H54 (cell line): ENCODE data around the gene VPS13D.
"Not testable (repeated sequence)": the region's sequence is repeated elsewhere in the genome, so short reads cannot be mapped to it uniquely, and the experiment has no call there.

ENCODE experiments used
- DNase-seq: peaks from one replicate; pipeline ENCODE4 v3.0.0; 2011; ENCODE audit warnings: low spot score, mixed read lengths; ENCODE audit not compliant: insufficient read length
- FAIRE-seq: peaks from 3 replicates; lab custom pipeline; 2011; peaks lifted over from hg19 to GRCh38; lab: Jason Lieb, UNC
- POLR2A ChIP-seq: IDR thresholded peaks from 2 replicates; pipeline ENCODE4 v1.6.1; 2011; ENCODE audit warnings: low read depth, mild to moderate bottlenecking, low read length

VPS13D gene

GRCh38 chr1:12460911-12461621 lies 231.2 kb downstream of the VPS13D start:
- FAIRE-seq, result no peak
- no peak for TF ChIP-seq POLR2A
- no peak for DNase-seq

DNA sequence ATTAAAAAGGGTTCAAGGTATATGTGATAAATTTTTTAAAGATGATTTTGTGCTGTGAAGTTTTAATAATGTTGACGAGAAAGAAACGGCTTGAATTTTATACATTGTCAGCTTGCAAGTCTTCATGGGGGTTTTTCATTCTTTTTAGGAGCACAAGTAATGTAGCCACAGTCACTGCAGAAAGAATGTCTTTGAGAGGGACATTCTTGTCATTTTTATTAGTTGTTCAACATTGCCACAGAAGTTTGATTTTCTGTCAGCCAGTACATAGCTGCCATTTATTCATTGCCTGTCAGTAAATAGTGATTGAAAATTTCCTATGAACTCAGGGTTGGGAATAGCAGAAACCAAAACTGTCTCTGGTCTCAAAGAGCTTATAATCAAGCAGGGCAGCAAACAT lies 231.9 kb downstream of the VPS13D start:
- no peak for TF ChIP-seq POLR2A
- FAIRE-seq (no peak), DNase-seq (no peak)

GRCh38 chr1:12462586-12462985 lies 232.8 kb downstream of the VPS13D start:
- DNase-seq (no peak), FAIRE-seq (no peak)
- no peak for TF ChIP-seq POLR2A

DNA sequence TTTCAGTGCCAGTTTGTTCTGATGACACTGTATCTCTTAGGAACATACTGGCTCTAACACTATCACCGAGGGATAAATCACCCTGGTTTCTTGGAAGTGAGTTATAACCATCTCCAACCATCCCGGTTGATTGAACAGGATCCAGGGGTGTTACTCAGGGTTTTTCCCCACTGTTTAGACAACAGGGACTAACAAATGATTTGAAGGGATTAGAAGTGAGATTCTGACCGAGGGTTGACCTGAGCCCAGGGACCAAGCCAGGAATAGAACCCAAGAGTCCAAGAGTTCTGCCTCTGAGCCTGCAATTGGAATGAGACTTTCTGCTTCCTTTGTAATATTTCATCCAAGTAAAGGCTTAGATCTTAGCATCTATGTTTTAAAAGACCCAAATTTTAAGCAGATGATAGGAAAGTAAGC lies 234.2 kb downstream of the VPS13D start:
- no peak for TF ChIP-seq POLR2A
- DNase-seq, result no peak
- no peak for FAIRE-seq

GRCh38 chr1:12464598-12465056 lies 234.8 kb downstream of the VPS13D start:
- DNase-seq, result no peak
- TF ChIP-seq POLR2A, result no peak
- FAIRE-seq, result no peak

GRCh38 chr1:12465126-12465525 lies 235.3 kb downstream of the VPS13D start:
- TF ChIP-seq POLR2A, result no peak
- no peak for DNase-seq
- no peak for FAIRE-seq

DNA sequence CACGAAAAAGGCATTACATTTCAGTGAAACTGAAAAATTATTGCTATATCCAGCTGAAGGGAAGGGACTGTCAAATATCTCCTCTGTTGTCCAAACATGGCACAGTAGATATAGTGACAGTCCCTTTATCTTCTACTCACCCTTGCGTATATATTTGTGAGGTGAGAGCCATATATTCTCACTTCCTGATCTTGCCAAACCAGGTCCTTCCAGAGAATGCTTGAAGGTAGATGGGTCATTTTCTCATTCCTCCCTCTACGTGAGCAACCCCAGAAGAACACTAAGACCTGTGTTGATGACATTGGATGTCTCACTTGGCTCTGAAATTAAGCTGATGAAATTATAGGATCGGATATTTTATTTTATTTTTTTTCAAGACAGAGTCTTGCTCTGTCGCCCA lies 237.0 kb downstream of the VPS13D start:
- FAIRE-seq (no peak), DNase-seq (no peak)
- no peak for TF ChIP-seq POLR2A

DNA sequence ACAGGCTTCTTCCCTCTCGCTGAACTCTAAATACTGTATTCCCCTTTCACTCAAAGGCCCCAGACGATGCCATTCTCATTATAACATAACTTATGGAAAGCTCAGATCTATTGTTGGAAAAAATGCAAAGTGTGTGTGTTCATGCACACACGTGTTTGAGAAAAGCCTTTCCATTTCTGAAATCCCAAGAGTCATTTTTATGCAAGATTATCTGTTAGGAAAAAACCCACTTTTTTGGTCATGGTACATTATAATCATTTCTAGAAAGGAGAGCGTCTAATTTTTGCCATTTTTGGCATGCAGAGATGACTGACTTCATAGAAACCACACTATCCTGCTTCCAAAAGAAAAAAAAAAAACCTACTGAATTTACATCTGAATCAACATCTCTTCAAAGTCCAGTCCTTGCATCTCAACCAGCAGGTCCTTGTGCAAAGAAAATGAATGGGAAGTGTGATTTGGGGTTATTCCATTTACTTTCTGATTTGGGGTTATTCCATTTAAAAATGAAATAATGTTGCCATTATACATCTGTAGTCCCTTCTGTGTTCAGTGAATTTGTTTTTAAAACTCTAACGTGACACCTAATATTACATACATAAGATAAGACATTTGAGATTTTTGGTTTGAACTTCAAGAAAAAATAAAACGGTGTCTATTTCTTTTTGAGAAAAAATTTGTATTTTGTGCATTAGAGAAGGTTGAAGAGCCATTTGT lies 237.9 kb downstream of the VPS13D start:
- DNase-seq (no peak), FAIRE-seq (no peak)
- TF ChIP-seq POLR2A, result no peak

DNA sequence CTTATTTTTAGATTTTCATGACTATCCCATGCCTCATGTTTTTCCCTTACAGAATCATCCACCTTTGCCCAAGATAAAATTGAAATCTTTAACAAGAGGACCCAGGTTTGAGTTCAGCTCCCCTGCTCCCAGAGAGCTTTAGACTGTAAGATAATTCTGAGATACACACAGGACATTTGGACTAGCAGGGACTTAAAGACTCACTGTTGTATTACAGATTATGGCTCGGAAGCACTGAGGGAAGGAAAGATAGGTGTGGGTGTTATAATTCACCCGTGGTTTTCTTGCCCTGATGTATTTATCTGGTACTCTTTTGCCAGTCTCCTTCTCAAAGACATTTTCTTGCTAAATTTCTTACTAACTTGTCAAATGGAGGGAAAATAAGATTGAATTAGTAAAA lies 238.5 kb downstream of the VPS13D start:
- no peak for TF ChIP-seq POLR2A
- no peak for DNase-seq
- no peak for FAIRE-seq

GRCh38 chr1:12469493-12469892 lies 239.7 kb downstream of the VPS13D start:
- no peak for DNase-seq
- TF ChIP-seq POLR2A, result no peak
- FAIRE-seq, result no peak

GRCh38 chr1:12469990-12470389 lies 240.2 kb downstream of the VPS13D start:
- DNase-seq (no peak), FAIRE-seq (no peak)
- TF ChIP-seq POLR2A, result no peak

DNA sequence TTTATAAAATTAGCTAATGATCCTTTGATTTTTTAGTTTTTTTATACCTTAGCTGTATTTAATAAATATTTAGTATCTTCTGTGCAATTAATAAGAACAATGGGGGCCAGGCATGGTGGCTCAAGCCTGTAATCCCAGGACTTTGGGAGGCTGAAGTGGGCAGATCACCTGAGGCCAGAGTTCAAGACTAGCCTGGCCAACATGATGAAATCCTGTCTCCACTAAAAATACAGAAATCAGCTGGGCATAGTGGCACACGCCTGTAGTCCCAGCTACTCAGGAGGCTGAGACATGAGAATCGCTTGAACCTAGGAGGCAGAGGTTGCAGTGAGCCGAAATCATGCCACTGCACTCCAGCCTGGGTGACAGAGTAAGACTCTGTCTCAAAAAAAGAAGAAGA lies 241.1 kb downstream of the VPS13D start:
- not testable (repeated sequence) for DNase-seq, FAIRE-seq

- FAIRE-seq (no peak), DNase-seq (no peak)
- no peak for TF ChIP-seq POLR2A
Measured at GRCh38 chr1:12472156-12472797, 242.4 kb downstream of the VPS13D start.

- no peak for TF ChIP-seq POLR2A
- no peak for FAIRE-seq
- no peak for DNase-seq
Measured at GRCh38 chr1:12472798-12473551, 243.1 kb downstream of the VPS13D start.
